Ishikawa (cell line): ENCODE data around the gene CIROP.

Experiments
- CEBPB ChIP-seq: IDR thresholded peaks from 2 replicates; pipeline ENCODE4 v1.6.1; 2012
- CREB1 ChIP-seq: IDR thresholded peaks from 2 replicates; pipeline ENCODE4 v1.6.1; 2012; ENCODE audit warnings: low read depth
- EGR1 ChIP-seq: IDR thresholded peaks from 2 replicates; pipeline ENCODE4 v1.6.1; 2012
- EP300 ChIP-seq: IDR thresholded peaks from 2 replicates; pipeline ENCODE4 v1.6.1; 2012; ENCODE audit warnings: borderline replicate concordance
- FOXM1 ChIP-seq: IDR thresholded peaks from 2 replicates; pipeline ENCODE4 v1.6.1; 2012; ENCODE audit warnings: low read depth, borderline replicate concordance
- MAX ChIP-seq: IDR thresholded peaks from 2 replicates; pipeline ENCODE4 v1.6.1; 2012
- NFIC ChIP-seq: IDR thresholded peaks from 2 replicates; pipeline ENCODE4 v1.6.1; 2012
- RAD21 ChIP-seq: IDR thresholded peaks from 2 replicates; pipeline ENCODE4 v1.6.1; 2012; ENCODE audit warnings: low read depth
- REST ChIP-seq: IDR thresholded peaks from 2 replicates; pipeline ENCODE4 v1.6.1; 2012; ENCODE audit warnings: low read depth, mild to moderate bottlenecking
- TAF1 ChIP-seq: IDR thresholded peaks from 2 replicates; pipeline ENCODE4 v1.6.1; 2012; ENCODE audit warnings: low read depth, mild to moderate bottlenecking
- TCF12 ChIP-seq: IDR thresholded peaks from 2 replicates; pipeline ENCODE4 v1.6.1; 2012; ENCODE audit warnings: low read depth
- TEAD4 ChIP-seq: IDR thresholded peaks from 2 replicates; pipeline ENCODE4 v1.6.1; 2012
- USF1 ChIP-seq: IDR thresholded peaks from 2 replicates; pipeline ENCODE4 v1.6.1; 2012
- YY1 ChIP-seq: IDR thresholded peaks from 2 replicates; pipeline ENCODE4 v1.6.1; 2012; ENCODE audit warnings: low read depth
- ZBTB7A ChIP-seq: IDR thresholded peaks from 2 replicates; pipeline ENCODE4 v1.6.1; 2012; ENCODE audit warnings: low read depth

The CIROP gene

GRCh38 chr14:23066855-23067744, 37.7 kb downstream of the CIROP start:
- TF ChIP-seq CREB1 (no peak), YY1 (no peak), REST (no peak), NFIC (no peak), EGR1 (no peak), EP300 (no peak), CEBPB (no peak), TAF1 (no peak), RAD21 (no peak), TCF12 (no peak), MAX (no peak), FOXM1 (no peak), ZBTB7A (no peak), TEAD4 (no peak), USF1 (no peak)

GRCh38 chr14:23066368-23066767, 38.4 kb downstream of the CIROP start:
- TF ChIP-seq USF1 (no peak), EGR1 (no peak), CEBPB (no peak), NFIC (no peak), YY1 (no peak), REST (no peak), EP300 (no peak), MAX (no peak), RAD21 (no peak), CREB1 (no peak)

GRCh38 chr14:23063601-23064000, 41.2 kb downstream of the CIROP start:
- TF ChIP-seq ZBTB7A (no peak), YY1 (no peak), EGR1 (no peak), MAX (no peak), TAF1 (no peak)

- TF ChIP-seq TCF12: peak; percentile 74
- no peak for TF ChIP-seq TAF1
- TF ChIP-seq RAD21: 0 out of 2 replicates have a peak, but pooled peaks have one; percentile 14
- TF ChIP-seq CEBPB: peak; percentile 73
- no peak for TF ChIP-seq CREB1
- TF ChIP-seq MAX: peak; percentile 75
- TF ChIP-seq USF1: peak; percentile 57
- peak; percentile 57; the same call in 1 of the 2 replicates for TF ChIP-seq EP300
- no peak for TF ChIP-seq EGR1
- peak; percentile 92 for TF ChIP-seq TEAD4
- TF ChIP-seq ZBTB7A: no peak
- peak; percentile 78 for TF ChIP-seq YY1
- peak; percentile 92 for TF ChIP-seq NFIC
Measured at GRCh38 chr14:23062002-23062401, 42.8 kb downstream of the CIROP start.
